LHCN-M2 (cell line): ENCODE measurements around the gene BMP7. TPM values are rescaled to one million over a fixed set of nuclear protein-coding genes. Genes with fewer than 3 reads are reported as not detected.

Source experiments
- DNase-seq: peaks from one replicate; pipeline ENCODE4 v3.0.0-alpha.2; 2012; ENCODE audit warnings: low read depth
- total RNA-seq: library from RNA; depleted of rRNA; stranded (reverse); fragments of >200 nt; gene quantifications from 2 replicates; pipeline ENCODE4 v1.2.3, GENCODE V29; 2014

Gene BMP7
- total RNA-seq, 1 experiment from 2014 or later = not detected

DNA sequence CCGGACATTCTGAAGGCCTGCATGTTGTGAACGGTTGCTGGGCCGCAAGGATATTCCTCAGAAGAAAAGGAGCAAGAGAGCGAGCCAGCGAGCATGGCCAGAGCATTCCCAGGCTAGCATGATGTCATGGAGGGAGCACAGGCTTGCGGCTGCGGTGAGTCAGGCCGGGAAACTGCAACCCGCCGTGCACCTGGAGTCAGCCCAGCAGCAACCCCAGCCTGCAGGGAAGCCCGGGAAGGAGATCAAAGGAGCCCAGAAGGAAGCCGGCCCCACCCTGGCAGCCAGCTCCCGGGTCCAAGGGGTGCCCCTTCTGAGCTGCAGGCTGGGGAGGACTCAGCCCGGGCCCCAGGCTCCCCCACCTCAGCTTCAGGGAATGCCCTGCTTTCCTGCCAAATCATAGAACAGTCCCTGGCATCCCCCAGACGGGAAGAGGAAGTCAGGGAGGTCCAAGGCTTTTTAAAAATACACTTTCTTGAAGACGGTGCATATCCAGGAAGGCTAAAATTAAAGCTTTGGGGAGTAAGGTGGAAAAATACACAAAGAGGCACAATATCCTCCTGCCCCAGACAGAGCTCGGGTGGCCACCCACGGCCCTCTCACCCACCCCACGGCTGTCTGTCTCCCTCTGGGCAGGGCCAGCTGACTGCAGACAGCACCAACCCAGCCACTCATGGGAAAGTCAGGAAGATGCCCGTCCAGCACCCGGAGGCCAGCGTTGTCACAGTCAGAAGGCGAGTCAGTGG is 53.7 kb downstream of the BMP7 start:
- peak; percentile 3 for DNase-seq

DNA sequence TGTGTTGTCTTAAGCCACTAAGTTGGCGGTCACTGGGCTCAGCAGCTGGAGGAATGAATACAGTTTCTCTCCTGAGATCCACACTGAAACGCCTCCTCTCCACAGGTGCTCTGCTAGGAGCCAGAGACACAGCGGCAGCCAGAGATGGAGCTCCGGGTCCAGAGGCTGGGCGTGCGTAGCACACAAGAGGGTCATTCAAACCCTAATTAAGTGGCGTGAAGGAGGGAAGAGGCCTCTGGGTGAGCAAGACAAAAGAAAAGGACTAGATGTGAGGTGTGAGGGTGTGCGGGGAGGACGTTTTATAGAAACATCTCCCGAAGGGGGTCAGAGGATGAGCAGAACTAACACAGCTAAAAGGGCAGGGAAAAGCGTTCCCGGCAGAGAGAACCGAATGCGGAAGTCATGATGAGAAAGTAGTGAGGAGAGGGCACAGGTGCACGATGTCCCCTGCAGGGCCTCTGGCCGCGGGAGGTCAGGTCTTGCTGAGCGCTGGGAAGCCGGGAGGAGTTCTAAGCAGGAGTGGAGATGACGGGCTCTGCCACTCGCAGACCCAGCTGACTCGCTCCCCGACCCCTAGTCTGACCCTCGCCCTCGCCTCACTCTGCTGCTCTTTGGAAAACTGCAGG is 54.4 kb downstream of the BMP7 start:
- no peak for DNase-seq

DNA sequence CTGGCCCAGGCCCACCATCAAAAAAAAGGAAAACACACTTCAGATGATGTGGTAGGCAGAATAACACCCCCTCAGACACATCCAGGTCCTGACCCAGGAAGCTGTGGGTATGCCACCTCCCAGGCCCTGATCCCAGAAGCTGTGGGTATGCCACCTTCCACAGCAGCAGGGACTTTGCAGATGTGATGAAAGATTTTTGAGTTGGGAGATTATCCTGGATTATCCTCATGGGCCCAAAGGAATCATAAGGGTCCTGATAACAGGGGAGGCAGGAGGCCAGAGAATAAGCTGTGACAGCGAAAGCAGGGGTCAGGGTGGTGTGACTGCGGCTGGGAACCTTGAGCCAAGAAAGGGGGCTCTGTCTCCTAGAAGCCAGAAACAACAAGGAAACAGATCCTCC is 55.0 kb downstream of the BMP7 start:
- DNase-seq = no peak

DNA sequence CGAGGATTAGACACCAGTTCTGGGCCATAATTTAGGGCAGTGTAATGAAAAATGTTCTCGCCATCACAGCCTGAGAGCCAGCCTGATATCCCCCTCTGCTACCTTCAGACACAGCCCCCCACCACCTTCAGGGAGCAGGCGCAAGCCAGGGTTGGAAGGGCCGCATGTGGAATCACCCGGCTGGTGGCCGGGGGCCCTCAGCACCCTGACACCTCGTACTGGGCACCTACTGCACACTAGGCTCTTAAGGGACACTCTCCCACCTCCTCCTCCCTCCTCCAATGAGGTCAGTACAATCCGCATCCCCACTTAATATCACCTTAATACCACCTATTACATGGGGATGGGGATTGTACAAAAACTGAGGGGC is 55.5 kb downstream of the BMP7 start:
- DNase-seq = no peak

DNA sequence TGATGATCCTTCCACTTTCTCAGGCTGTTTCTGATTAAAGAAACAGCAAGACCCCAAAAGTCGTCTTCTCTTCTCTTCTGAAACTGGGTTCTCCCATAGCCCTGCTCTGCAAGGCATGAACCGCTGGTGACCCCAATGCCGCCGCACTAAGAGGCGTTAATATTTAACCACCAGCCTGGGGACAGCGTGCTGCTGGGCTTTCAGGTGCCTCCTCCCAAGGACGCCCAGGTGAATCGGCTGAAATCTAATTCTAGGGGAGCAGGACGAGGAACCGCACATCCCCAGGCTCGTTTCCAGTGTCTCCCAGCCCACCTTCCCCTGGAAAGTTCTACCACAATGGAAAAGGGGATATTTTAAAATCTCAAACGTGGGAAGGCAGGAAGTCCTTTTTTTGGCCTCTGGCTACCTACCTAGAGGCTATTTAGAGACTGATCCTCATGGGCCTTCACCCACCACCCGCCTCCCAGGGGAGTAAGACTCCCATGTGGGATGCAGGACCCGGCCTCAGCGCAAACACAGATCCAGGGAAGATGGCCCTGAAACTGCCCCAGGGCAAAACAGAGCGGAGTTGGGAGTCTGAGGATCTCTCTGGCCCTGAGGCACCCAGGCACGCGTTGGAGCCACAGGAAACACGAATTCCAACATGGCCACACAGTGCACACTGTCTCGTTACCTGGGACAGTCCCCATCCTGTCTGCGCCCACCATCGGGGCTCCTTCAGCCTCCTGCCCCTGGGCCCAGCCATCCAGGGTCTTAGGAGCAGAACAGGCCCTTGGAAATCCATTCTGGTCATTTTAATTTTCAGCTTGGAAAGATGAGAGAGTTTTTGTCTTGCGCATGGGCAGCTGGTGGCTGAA is 56.2 kb downstream of the BMP7 start:
- DNase-seq = no peak

DNA sequence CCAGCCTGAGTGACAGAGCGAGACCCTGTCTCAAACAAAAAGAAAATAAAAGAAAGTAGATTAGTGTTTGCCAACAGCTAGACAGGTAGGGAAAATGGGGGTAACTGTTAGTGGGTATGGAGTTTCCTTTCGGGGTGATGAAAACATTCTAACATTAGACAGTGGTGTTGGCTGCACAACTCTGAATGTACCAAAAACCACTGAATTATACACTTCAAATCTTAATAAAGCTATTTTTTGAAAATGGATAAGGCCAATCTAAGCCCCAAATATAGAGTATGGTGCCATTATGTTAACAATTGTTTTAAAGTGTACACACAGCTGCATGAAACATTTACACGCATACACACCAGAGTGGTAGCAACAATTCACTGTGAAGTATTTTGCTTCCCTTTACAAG is 57.0 kb downstream of the BMP7 start:
- DNase-seq = no peak

DNA sequence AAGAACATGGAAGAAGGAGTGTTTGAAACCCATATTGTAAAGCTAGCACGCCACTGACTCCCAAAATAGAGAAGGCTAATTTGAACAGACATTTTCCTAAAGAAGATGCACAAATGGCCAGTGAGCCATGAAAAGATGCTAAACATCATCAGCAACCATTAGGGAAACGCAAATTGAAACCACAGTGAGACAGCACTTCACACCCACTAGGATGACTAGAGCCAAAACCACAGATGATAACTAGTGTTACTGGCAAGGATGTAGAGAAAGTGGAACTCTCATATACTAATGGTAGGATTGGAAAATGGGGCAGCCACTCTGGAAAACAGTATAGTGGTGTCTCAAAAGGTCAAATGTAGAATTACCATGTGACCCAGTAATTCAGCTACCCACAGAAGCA is 58.2 kb downstream of the BMP7 start:
- no peak for DNase-seq

DNA sequence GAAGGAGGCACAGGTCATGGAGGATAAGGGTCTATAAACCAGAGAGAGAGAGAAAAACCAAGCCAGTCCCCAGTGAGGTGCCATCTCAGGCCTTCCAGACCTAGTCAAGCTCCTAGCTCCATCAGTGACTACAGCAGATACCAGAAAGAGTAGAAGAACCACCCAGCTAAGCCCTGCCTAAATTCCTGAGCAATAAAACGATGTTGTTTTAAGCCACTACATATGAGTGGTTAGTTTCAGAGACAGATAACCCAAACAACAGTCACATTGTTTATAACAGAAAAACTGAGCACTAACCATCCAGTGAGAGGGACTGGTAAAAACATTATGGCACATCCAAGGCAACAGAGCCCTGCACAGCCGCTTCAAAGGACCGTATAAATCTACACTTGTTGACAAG is 59.2 kb downstream of the BMP7 start:
- no peak for DNase-seq

DNA sequence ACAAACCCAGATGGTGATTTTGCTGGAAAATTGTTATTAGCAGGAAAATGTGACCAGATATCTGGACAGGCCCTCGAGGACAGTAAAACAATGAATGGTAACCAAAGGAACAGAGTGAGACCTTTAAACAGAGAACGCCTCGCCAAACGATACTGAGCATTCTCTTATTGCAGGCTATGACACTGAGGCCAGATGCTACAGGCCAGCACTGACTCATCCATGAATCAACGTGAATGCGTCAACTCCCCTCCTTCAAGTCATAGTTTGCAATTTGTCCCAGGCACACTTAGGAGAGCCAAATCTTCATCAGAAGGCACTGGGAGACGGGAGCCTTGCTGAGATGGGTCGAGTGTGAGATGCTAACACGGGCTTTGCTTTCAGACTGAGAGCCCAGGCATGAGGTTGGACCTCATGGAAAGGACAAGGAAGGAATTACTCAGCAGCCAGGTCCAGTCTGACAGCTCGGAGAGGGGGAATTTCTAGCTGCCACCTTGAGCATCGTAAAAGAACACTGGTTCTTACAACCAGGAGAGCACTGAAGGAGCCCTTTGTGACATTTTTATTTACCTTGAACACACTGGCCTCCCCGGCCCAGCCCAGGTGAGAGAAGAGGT is 60.7 kb downstream of the BMP7 start:
- DNase-seq = no peak

DNA sequence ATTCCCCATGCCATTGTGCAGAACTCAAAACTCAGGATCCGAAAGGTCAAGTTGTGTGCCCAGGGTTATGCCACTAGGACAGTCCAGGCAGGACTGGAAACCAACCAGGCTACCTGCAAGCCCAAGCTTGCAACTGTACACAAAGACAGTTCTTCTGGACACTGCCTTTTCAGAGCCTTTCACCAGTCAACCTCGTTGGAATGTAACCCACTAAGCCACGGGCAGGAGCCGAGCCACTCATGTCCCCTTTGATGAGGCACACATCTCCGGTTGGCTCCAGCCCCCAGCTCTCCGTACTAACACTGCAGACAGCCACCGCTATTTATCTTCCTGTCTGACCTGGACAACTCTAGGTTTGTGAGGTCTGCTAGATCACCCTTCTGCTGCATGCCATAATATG is 62.5 kb downstream of the BMP7 start:
- no peak for DNase-seq

DNA sequence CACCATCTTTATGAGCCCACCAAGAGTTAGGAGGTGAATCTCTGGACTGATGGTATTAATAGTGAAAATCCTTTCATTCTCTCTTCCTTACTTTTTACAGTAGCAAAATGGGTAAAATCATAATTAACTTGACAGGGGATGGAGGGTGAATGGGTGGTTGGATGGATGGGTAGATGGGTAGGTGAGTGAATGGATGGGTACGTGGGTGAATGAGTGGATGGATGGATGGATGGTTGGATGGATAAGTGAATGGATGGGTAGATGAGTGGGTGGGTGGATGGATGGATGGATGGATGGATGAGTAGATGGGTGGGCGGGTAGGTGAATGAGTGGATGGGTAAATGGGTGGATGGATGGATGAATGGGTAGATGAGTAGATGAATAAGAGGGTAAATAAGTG is 63.2 kb downstream of the BMP7 start:
- DNase-seq = no peak

DNA sequence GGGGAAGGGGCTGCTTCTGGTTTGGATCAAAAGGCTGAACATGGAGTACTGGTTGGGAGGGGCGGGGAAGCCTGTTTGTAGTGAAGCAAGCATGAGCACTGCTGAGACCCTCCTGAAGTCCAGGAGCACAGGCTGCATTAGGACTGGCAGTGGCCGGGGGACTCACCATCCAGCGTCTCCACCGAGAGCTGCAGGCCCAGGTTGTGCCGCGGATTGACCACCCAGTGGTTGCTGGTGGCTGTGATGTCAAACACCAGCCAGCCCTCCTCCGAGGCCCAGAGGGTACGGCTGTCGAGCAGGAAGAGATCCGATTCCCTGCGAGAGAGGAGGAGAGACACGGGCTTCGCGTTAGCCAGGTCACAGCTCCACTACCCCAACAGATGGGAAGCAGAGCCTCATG is 64.1 kb downstream of the BMP7 start:
- no peak for DNase-seq

DNA sequence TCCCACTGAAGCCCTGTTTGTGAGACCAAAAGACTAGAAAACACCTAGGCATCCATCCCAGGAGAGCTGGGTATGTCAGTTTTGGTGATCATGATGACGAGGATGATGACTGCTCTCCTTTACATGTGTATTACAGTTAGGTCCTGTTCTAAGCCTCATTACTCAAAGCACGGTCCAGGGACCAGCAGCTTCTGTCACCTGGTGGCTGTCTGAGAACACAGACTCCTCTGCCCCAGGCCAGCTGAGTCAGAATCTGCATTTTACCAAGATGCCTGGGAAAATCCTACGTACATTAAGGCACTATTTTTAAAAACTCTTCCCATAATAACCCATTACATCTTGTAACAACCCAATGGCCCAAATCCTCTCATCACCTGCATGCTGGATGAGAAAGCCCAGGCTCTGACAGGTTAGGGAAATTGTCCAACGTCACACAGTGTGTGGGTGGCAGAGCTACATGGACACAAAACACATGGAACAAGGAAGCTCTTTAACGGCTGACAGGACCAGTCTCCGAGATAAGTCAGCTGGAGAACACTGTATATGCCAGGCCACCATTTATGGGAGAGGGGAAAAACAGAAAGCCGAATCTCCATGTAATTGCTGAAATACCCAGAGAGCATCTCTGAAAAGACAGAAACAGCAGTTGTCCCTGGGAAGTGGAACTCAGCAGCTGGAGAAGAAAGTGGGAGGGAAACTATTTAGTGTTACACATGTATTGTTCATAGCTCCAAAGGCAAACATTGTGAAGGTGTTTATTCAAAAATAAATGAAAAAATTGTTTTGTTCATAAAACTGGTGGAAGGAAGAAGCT is 65.4 kb downstream of the BMP7 start:
- DNase-seq = no peak

DNA sequence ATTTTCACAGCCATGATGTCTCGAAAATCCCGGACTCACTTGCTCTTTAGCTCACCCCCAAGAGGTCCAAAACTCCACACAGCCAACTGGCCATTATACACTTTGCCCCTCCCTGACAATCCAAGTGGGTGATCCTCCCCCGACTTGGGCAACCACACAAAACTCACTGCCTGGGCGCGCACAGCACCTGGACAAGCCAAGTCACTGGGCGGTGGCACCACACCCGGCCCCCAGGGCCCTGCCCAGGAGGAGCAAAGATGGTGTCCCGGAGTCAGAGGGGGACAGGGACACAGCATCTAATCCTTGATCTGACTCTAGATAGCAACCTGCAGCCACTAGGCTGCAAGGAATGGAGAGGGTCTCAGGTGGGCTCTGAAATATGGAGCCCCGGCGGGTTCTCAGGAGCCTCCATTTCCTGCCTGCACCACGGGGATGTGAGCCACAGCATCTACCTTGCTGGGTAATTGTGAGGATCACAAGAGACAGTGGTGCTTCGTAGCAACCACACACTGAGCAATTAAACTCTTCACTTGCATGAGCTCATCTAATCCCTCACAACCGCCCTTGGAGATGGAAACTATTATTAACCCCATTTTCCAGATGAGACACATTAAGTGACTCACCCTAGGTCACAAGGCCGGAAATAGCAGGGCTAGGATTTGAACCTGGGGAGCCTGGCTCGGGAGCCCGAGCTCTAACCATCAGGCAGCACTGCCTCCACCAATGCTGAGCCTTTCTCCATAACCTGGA is 66.6 kb downstream of the BMP7 start:
- no peak for DNase-seq

DNA sequence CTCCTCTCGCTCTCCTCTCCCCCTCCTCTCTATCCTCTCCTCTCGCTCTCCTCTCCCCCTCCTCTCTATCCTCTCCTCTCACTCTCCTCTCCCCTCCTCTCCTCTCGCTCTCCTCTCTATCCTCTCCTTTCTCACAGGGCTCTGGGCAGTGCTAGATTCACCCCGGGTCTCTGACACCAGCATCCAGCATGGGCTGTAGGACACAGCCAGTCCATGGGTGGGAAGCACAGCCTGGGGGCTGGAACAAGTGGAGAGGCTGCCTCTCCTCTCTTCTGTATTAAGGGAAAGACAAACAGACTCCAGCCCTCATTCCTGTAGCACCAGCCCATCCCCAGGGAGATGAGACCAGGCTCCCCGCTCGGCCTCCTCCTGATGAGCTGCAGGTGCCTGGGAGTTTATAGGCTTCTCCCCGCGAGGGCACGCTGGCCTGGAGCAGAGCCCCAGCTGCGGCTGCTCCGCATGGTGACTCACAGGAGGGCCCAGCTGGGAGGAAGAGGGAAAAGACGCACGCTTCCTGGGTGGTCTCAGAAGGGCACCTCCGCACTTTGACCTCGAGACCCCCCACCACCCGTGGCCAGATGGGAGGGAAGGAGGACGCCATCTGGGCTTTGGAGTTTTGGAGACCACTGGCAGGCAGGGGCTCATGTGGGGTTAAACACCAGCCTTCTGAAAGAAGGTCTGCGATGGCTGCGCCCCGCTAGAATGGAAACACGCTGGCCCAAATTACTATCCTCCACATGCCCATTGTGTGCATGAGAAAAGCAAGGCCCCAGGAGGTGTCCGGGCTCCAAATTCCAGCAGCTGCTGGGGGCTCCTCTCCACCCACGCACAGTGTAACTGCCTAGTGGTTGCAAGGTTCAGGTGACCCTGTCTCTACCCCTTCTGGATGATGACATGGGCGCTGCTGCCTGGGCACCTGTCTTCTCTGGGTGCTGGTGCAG is 68.0 kb downstream of the BMP7 start:
- DNase-seq = no peak

DNA sequence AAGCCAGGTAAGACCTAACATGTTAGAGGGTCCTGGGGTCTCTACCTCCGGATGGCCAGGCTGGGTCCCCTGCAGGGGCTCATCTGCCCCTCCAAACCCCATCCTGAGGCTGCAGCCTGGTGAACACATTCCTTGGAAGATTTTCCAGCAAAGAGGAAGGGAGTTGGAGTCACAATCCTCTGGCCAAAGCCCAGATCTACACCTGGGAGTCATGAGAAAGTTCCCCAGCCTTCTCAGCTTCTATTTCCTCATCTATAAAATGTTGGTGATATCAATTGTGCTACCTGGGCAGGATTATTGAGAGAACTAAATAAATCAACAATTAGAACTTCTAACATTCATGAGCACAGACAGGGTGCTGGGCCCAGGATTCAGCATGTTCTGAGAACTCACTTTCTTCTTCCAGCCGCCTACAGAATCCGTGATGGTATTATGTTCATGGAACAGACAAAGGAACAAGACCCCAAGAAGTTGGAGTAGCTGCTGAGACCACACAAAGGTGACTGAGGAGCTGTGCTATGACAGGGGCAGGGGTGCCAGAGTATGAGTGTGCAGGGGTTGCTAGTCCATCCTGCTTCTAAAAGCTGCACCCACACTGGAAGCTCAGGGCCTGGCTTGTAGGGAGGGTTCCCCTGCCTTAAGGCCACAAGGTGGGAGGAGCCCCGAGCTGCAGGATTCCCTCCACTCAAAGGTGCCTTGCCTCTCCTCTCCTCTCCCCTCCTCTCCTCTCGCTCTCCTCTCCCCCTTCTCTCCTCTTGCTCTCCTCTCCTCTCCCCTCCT is 68.9 kb downstream of the BMP7 start:
- no peak for DNase-seq

DNA sequence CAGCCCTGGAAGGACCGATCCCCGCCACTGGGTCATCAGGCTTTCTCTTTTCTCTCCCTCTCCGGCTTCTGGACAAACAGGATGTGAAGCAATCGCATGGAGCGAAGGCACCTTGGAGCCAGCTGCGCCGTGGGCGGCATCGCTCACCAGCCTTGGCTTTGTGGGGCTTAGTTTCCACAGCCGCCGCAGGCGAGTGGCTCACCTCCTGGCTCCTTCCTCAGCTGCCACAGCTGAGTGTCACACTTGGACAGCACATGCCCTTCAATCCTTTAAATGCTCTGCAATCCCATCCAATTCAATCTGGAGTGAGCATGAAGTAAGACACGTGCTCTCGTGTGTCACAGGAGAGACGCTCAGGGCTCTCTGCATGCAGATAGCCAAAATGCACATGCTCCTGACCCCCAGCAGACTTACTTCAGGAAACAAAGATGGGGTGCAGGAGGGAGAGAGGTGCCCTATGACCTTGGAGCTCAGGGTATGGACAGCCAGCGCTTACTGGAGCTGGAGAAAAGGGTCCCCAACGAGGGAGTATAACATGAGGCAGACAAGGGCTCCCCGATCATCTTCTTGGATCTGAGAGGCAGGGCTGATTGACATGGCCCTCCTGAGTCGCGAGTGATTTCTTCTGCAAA is 70.9 kb downstream of the BMP7 start:
- no peak for DNase-seq

DNA sequence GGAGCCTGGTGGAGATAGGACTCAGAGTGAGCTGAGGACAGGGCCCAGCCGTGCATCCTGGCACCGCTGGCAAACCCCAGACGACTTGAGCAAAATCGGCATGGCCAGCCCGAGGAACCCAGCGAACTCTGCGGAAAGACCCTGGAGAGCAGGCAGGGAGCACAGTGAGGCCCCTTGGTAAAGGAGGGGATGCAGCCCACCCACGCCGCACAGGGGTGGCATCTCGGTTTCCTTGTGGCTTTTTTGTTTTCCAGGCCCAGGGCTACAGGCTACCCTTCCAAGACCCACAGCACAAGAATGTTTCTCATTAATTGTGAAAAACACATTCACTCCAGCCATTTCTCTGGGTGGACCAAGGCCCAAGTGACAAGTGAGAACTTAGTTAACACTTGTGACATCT is 71.4 kb downstream of the BMP7 start:
- no peak for DNase-seq
